ENCODE results near the gene PHC2.

PHC2 gene

GRCh38 chr1:33363021-33363420 is 67.9 kb downstream of the PHC2 start:
- H3K9me3 Mint-ChIP-seq = no peaks in the 10 kb centered on the region
- peaks cover 0 to 14% of the 10 kb centered on the region in 2 donors for H3K27me3 Mint-ChIP-seq
- H3K4me3 Mint-ChIP-seq = no peak overlapping the region
- no peaks in the 10 kb centered on the region for H3K36me3 Mint-ChIP-seq (ENCODE audit: insufficient read depth)
- no peak overlapping the region for H3K27ac Mint-ChIP-seq
- peaks cover 0 to 4% of the 10 kb centered on the region in 2 donors for H3K4me1 Mint-ChIP-seq (ENCODE audit: low read depth in 2 of 2)
- DNase-seq (no peak), ATAC-seq (replicated peaks) (no peak)

DNA sequence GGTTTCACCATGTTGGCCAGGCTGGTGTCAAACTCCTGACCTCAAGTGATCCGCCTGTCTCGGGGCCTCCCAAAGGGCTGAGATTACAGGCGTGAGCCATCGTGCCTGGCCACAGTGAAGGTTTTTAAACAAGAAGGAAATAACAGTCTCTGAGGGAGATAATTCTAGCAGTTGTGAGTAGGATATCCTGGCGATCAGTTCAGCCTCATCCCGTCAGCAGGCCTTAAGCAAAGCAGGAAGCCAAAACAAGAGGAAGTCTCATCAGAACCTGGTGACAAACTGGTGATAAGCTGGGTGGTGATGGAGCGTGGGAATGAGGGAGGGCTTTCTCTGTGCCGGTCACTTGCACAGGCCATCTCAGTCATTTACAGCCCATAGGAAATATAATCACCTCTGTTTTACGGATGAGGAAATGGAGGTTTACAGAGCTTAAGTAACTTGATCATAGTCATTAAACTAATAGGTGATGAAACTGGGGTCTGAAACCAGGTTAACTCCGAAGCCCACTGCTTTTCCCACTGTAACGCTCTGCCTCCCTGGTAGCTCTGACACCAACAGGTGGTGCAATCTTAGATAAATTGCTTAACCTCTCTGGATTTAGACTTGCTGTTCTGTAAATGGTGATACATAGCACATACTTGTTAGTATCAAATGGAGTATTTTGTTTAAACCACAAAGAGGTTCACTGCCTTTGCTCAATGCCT is 69.2 kb downstream of the PHC2 start:
- Mint-ChIP-seq H3K36me3 (ENCODE audit: insufficient read depth) (no peaks in the 10 kb centered on the region), H3K4me3 (no peak overlapping the region), H3K4me1 (ENCODE audit: low read depth in 2 of 2) (no peaks in the 10 kb centered on the region), H3K27ac (peak overlapping the region in 1 of 2 donors; percentile 33), H3K27me3 (peaks cover 0 to under 1% of the 10 kb centered on the region in 2 donors), H3K9me3 (no peaks in the 10 kb centered on the region)
- ATAC-seq (replicated peaks) (no peak), DNase-seq (no peak)

DNA sequence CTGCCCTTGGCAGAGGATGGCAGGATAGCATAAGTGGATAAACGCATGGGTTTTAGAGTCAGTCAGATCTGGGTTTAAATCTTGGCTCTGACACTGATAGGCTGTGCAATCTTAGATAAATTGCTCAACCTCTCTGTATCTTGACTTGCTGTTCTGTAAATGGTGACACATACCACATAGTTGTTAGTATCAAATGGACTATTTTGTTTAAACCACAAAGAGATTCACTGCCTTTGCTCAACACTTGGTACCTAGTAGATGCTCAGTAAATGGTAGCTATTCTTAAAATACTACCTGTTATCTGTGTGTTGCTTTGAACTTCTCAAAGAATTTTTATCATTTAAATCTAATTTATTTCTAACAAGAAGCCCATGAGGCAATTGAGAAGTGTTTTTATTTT is 70.5 kb downstream of the PHC2 start:
- Mint-ChIP-seq H3K36me3 (ENCODE audit: insufficient read depth) (no peaks in the 10 kb centered on the region), H3K27ac (peak overlapping the region in 1 of 2 donors; percentile 19), H3K4me1 (ENCODE audit: low read depth in 2 of 2) (no peaks in the 10 kb centered on the region), H3K27me3 (no peaks in the 10 kb centered on the region), H3K9me3 (no peaks in the 10 kb centered on the region), H3K4me3 (no peak overlapping the region)
- ATAC-seq (replicated peaks) (no peak), DNase-seq (no peak)

DNA sequence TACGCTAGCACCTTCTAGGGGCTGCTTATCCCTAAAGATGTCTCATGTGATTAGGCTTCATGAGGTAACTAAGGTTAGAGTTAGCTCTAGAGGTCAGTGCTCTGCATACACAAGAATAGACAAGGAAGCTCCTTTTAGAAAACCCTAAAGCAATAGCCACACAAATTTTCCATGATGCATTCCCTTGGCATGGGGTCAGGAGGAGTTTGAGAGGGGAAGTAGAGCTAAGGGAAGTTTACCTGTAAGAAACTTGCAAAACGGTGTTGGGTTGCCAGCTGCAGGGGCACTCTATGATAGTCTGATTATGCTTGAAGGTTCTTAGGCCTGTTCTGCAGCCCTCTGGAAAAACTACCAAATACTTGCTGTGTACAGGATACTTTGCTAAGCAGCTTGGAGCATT is 71.0 kb downstream of the PHC2 start:
- Mint-ChIP-seq H3K36me3 (ENCODE audit: insufficient read depth) (no peaks in the 10 kb centered on the region), H3K9me3 (no peaks in the 10 kb centered on the region), H3K4me3 (no peak overlapping the region), H3K27me3 (no peaks in the 10 kb centered on the region), H3K4me1 (ENCODE audit: low read depth in 2 of 2) (no peaks in the 10 kb centered on the region), H3K27ac (no peak overlapping the region)
- no peak for ATAC-seq (replicated peaks)
- no peak for DNase-seq

DNA sequence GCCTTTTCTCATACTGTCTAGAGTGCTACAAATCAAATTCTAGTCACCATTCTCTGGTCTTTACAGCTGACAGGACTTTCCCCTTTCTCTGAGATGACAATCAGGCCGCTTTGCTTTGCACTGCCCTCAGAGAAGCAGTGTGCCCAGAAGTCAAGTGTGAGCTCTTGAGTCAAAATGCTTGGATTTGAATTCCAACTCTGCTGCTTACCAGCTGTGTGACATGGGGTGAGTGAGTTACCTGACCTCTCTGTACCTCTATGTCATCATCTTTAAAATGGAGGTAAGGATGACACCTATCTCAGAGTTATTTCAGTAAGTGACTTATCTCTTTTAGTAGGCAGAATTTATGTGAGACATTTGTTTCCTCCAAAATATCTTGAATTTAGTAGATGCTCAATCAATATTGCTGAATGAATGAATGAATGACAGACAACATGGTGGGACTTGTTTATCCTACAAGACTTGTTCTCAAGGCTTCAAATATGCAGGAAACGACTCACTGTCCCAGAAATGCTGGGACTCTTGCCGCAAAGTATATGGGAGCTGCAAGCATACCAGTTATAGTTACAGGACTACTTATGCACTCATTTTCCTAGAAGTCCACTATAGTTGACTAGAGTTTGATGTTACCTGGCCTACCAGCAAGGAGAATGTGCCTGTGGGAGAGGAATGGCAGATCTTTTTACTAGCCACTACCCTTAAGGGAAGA is 71.9 kb downstream of the PHC2 start:
- no peaks in the 10 kb centered on the region for H3K9me3 Mint-ChIP-seq
- H3K36me3 Mint-ChIP-seq (ENCODE audit: insufficient read depth) = no peaks in the 10 kb centered on the region
- H3K27ac Mint-ChIP-seq = no peak overlapping the region
- H3K27me3 Mint-ChIP-seq = no peaks in the 10 kb centered on the region
- ATAC-seq (replicated peaks) (no peak), DNase-seq (no peak)
- no peaks in the 10 kb centered on the region for H3K4me1 Mint-ChIP-seq (ENCODE audit: low read depth in 2 of 2)
- H3K4me3 Mint-ChIP-seq = no peak overlapping the region

DNA sequence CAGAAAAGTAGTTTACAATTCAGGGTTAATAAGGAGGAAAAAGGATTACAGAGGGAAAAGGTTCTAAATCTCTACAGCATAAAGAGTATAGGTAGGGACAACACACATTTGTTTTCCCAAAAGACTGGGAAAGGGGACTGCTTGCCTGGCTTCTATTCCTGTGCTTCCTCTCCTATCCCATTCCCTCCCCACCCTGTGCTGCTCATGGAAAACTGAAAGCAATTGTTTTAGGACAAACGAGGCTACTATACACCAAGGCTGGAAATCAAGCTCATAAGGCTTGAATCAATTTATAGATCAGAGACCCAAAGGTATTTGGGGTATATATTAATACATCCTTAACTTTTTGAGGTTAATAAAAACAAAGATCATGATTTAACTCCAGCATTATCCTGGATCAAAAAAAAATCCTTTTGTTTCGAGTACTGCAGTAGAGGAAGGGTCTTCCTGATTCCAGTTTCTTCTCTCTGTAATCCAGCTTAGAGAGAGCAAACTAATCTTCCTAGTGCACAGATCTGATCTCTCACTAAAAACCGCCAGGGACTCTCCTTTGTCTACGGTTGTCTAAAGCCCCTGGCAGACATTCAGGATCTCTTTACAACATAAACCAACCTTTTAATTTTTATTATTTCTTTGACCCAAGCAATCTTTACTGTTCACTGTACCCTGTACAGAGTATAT is 72.6 kb downstream of the PHC2 start:
- Mint-ChIP-seq H3K36me3 (ENCODE audit: insufficient read depth) (peaks cover 3% of the 10 kb centered on the region), H3K4me3 (no peak overlapping the region), H3K9me3 (no peaks in the 10 kb centered on the region), H3K27ac (no peak overlapping the region), H3K4me1 (ENCODE audit: low read depth in 2 of 2) (no peaks in the 10 kb centered on the region), H3K27me3 (no peaks in the 10 kb centered on the region)
- DNase-seq (no peak), ATAC-seq (replicated peaks) (no peak)

DNA sequence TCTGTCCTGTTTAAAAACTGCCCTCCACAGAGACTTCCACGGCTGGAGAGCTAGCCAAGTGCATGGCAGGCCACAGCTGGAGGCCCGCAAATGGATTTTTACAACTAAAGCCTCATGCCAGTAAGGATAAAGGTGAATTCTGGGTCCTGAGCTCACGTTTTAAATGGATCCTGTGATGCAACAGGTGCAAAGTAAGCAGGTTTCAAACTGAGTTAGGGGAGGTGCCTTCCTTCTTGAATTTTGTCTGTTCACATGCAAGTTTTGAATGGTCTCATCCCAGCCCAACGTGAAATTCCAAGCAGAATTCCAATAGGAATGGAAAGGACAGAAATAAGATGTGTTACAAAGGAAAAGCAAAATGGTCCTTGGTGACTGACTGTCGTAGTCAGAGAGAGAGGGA is 73.8 kb downstream of the PHC2 start:
- DNase-seq (no peak), ATAC-seq (replicated peaks) (no peak)
- H3K36me3 Mint-ChIP-seq (ENCODE audit: insufficient read depth) = peaks cover 3% of the 10 kb centered on the region
- no peaks in the 10 kb centered on the region for H3K9me3 Mint-ChIP-seq
- H3K27ac Mint-ChIP-seq = no peak overlapping the region
- no peaks in the 10 kb centered on the region for H3K27me3 Mint-ChIP-seq
- no peak overlapping the region for H3K4me3 Mint-ChIP-seq
- no peaks in the 10 kb centered on the region for H3K4me1 Mint-ChIP-seq (ENCODE audit: low read depth in 2 of 2)

DNA sequence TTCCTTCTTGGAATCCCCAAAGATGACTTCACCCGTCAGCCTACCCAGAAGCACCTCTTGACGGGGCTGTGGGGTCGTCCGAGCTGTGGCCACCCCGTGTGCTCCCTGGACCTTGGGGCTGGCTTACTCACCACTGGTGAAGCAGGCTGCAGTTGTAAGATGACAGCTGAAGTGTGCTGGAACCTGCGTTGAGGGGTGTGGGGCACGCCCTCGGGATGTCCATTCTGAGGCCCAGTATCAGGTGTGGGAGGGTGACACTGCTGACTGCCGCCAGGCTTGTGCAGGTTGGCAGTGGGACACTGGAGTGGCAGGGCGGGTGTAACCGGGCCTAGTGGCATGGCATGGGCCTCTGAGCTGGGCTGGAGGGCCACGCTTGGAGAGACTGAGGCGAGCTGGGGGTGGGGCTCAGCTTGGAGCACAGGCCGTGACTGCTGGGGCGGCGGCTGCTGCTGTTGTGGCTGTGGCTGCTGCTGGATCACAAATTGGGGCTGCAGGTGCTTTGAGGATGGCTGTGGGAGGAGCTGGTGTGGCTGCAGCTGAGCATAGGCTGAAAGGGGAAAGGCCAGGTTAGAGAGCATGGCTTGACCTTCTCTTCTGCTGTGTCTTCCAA is 76.1 kb downstream of the PHC2 start:
- Mint-ChIP-seq H3K9me3 (no peaks in the 10 kb centered on the region), H3K27ac (no peak overlapping the region), H3K4me3 (no peak overlapping the region), H3K27me3 (no peaks in the 10 kb centered on the region), H3K36me3 (ENCODE audit: insufficient read depth) (peaks cover 3% of the 10 kb centered on the region), H3K4me1 (ENCODE audit: low read depth in 2 of 2) (peaks cover 9 to 10% of the 10 kb centered on the region in 2 donors)
- no peak for DNase-seq
- no peak for ATAC-seq (replicated peaks)

- Mint-ChIP-seq H3K4me1 (ENCODE audit: low read depth in 2 of 2) (peaks cover 11 to 14% of the 10 kb centered on the region in 2 donors), H3K36me3 (ENCODE audit: insufficient read depth) (peaks cover 3% of the 10 kb centered on the region), H3K27me3 (no peaks in the 10 kb centered on the region), H3K27ac (no peak overlapping the region), H3K4me3 (no peak overlapping the region), H3K9me3 (no peaks in the 10 kb centered on the region)
- ATAC-seq (replicated peaks) = no peak
- DNase-seq = no peak
Measured at GRCh38 chr1:33353531-33353930, 77.4 kb downstream of the PHC2 start.

GRCh38 chr1:33351281-33351660 is 79.6 kb downstream of the PHC2 start:
- Mint-ChIP-seq H3K27ac (peak overlapping the region in 1 of 2 donors; percentile 59), H3K36me3 (ENCODE audit: insufficient read depth) (peaks cover 6% of the 10 kb centered on the region), H3K27me3 (no peaks in the 10 kb centered on the region), H3K4me3 (no peak overlapping the region), H3K9me3 (no peaks in the 10 kb centered on the region), H3K4me1 (ENCODE audit: low read depth in 2 of 2) (peaks cover 28 to 32% of the 10 kb centered on the region in 2 donors)
- DNase-seq (no peak), ATAC-seq (replicated peaks) (no peak)

DNA sequence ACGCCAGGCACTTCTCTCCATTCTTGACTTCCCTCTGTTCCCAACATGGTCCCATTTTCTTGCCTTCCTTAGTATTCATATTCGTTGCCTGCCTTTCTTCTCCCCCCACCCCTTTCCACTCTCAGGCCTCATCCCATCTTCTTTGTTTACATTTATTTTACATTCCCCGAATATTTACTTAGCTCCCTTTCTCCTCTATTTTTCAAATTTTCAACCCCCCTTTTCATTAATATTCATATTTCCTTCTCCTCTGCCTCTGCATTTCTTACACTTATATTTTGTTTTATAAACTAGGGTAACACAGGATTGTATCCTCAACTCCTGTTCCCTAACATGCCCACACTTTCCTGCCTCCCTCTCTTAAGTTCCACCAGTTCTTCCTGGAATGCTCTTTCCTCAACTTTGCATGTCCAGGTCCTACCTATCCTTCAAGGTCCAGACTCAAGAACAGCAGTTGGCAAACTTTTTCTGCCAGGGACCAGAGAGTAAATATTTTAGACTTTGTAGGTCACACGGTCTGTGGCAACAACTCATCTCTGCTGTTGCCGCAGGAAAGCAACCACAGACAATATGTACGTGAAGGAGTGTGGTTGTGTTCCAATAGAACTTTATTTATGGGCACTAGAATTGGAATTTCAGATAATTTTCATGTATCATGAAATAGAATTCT is 80.1 kb downstream of the PHC2 start:
- Mint-ChIP-seq H3K4me1 (ENCODE audit: low read depth in 2 of 2) (peaks cover 28 to 32% of the 10 kb centered on the region in 2 donors), H3K36me3 (ENCODE audit: insufficient read depth) (peaks cover 6% of the 10 kb centered on the region), H3K27ac (peak overlapping the region in 1 of 2 donors; percentile 59), H3K4me3 (peak overlapping the region; percentile 81 to 87), H3K9me3 (no peaks in the 10 kb centered on the region), H3K27me3 (no peaks in the 10 kb centered on the region)
- DNase-seq (no peak), ATAC-seq (replicated peaks) (no peak)

GRCh38 chr1:33349778-33350610 is 80.9 kb downstream of the PHC2 start:
- no peaks in the 10 kb centered on the region for H3K27me3 Mint-ChIP-seq
- H3K4me1 Mint-ChIP-seq (ENCODE audit: low read depth in 2 of 2) = peaks cover 30 to 32% of the 10 kb centered on the region in 2 donors
- ATAC-seq (replicated peaks) (peak; percentile 84), DNase-seq (peak; percentile 63 to 72 (median 66))
- H3K9me3 Mint-ChIP-seq = no peaks in the 10 kb centered on the region
- H3K27ac Mint-ChIP-seq = peak overlapping the region; percentile 59
- peak overlapping the region; percentile 81 to 87 for H3K4me3 Mint-ChIP-seq
- peaks cover 6% of the 10 kb centered on the region for H3K36me3 Mint-ChIP-seq (ENCODE audit: insufficient read depth)

Data from effector memory CD8-positive, alpha-beta T cell (primary cell).